ENCODE data around the gene TAOK1.

TAOK1 gene

GRCh38 chr17:29593591-29594518, 203.7 kb downstream of the TAOK1 start (continued):
- TF ChIP-seq ZNF335 (tag by site-specific recombination; conservative IDR thresholded peaks at IDR 0.05) (peak; percentile 93), BCL11A (tag by site-specific recombination; IDR thresholded peaks at IDR 0.05; ENCODE audit: low read depth) (no peak), ZNF138 (tag by site-specific recombination; IDR thresholded peaks at IDR 0.05; ENCODE audit: borderline replicate concordance) (no peak), SETDB1 (IDR thresholded peaks at IDR 0.05; ENCODE audit: insufficient read length, low read length) (no peak), ZNF560 (tag by site-specific recombination; IDR thresholded peaks at IDR 0.05; ENCODE audit: borderline replicate concordance) (no peak), ZNF350 (tag by site-specific recombination; IDR thresholded peaks at IDR 0.05) (no peak), ZNF426 (tag by site-specific recombination; IDR thresholded peaks at IDR 0.05) (no peak), ZBTB11 (tag by site-specific recombination; conservative IDR thresholded peaks at IDR 0.05; ENCODE audit: low read depth) (peak; percentile 28), ZNF670 (tag by site-specific recombination; IDR thresholded peaks at IDR 0.05; ENCODE audit: low read depth) (no peak), ZNF76 (tag by site-specific recombination; IDR thresholded peaks at IDR 0.05; ENCODE audit: borderline replicate concordance, low read depth) (no peak), ZNF202 (tag by site-specific recombination; IDR thresholded peaks at IDR 0.05; ENCODE audit: borderline replicate concordance) (no peak), ZNF544 (tag by site-specific recombination; IDR thresholded peaks at IDR 0.05) (no peak), ZNF791 (tag by site-specific recombination; IDR thresholded peaks at IDR 0.05) (no peak), GFI1B (tag by site-specific recombination; IDR thresholded peaks at IDR 0.05) (no peak), ZNF585B (tag by site-specific recombination; IDR thresholded peaks at IDR 0.05) (no peak), ZNF146 (tag by site-specific recombination; IDR thresholded peaks at IDR 0.05) (no peak), YY1 (tag by site-specific recombination; IDR thresholded peaks at IDR 0.05) (no peak), OSR2 (tag by site-specific recombination; IDR thresholded peaks at IDR 0.05) (no peak), ZNF311 (tag by site-specific recombination; IDR thresholded peaks at IDR 0.05; ENCODE audit: borderline replicate concordance) (no peak), TCF7L2 (IDR thresholded peaks at IDR 0.05; ENCODE audit: borderline replicate concordance, low read depth, low read length) (no peak), ZNF292 (tag by site-specific recombination; IDR thresholded peaks at IDR 0.05; ENCODE audit: borderline replicate concordance, low read depth) (no peak), ZNF664 (tag by site-specific recombination; IDR thresholded peaks at IDR 0.05) (no peak), ZBTB1 (tag by site-specific recombination; IDR thresholded peaks at IDR 0.05) (no peak), ZNF626 (tag by site-specific recombination; IDR thresholded peaks at IDR 0.05) (no peak), ZBTB44 (tag by site-specific recombination; IDR thresholded peaks at IDR 0.05) (no peak)
- TF ChIP-seq, protein P1, sequence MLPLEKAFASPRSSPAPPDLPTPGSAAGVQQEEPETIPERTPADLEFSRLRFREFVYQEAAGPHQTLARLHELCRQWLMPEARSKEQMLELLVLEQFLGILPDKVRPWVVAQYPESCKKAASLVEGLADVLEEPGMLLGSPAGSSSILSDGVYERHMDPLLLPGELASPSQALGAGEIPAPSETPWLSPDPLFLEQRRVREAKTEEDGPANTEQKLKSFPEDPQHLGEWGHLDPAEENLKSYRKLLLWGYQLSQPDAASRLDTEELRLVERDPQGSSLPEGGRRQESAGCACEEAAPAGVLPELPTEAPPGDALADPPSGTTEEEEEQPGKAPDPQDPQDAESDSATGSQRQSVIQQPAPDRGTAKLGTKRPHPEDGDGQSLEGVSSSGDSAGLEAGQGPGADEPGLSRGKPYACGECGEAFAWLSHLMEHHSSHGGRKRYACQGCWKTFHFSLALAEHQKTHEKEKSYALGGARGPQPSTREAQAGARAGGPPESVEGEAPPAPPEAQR (tag by site-specific recombination; IDR thresholded peaks at IDR 0.05) = no peak
- TF ChIP-seq, protein P2, sequence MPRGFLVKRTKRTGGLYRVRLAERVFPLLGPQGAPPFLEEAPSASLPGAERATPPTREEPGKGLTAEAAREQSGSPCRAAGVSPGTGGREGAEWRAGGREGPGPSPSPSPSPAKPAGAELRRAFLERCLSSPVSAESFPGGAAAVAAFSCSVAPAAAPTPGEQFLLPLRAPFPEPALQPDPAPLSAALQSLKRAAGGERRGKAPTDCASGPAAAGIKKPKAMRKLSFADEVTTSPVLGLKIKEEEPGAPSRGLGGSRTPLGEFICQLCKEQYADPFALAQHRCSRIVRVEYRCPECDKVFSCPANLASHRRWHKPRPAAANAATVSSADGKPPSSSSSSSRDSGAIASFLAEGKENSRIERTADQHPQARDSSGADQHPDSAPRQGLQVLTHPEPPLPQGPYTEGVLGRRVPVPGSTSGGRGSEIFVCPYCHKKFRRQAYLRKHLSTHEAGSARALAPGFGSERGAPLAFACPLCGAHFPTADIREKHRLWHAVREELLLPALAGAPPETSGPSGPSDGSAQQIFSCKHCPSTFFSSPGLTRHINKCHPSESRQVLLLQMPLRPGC (tag by site-specific recombination; IDR thresholded peaks at IDR 0.05) = no peak
- TF ChIP-seq, protein P3, sequence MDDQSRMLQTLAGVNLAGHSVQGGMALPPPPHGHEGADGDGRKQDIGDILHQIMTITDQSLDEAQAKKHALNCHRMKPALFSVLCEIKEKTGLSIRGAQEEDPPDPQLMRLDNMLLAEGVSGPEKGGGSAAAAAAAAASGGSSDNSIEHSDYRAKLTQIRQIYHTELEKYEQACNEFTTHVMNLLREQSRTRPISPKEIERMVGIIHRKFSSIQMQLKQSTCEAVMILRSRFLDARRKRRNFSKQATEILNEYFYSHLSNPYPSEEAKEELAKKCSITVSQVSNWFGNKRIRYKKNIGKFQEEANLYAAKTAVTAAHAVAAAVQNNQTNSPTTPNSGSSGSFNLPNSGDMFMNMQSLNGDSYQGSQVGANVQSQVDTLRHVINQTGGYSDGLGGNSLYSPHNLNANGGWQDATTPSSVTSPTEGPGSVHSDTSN (CRISPR knock-in tag; IDR thresholded peaks at IDR 0.05) = no peak
- TF ChIP-seq, protein P4, sequence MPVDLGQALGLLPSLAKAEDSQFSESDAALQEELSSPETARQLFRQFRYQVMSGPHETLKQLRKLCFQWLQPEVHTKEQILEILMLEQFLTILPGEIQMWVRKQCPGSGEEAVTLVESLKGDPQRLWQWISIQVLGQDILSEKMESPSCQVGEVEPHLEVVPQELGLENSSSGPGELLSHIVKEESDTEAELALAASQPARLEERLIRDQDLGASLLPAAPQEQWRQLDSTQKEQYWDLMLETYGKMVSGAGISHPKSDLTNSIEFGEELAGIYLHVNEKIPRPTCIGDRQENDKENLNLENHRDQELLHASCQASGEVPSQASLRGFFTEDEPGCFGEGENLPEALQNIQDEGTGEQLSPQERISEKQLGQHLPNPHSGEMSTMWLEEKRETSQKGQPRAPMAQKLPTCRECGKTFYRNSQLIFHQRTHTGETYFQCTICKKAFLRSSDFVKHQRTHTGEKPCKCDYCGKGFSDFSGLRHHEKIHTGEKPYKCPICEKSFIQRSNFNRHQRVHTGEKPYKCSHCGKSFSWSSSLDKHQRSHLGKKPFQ (tag by site-specific recombination; IDR thresholded peaks at IDR 0.05) = no peak

Data from HEK293 (cell line).